Esophagus squamous epithelium (tissue), 4 donors: ENCODE results near the gene ATL3.

Source experiments
- CTCF ChIP-seq, 6 experiments: fragments of 450-650 bp in 4 of 6; fragments of 200-600 bp in 2 of 6; sonication (generic) in 2 of 6; IDR thresholded peaks; one replicate each; pipeline ENCODE4 v1.5.1; 2016 to 2019; ENCODE audit warnings: antibody characterized with exemption in 6 of 6, mild to moderate bottlenecking in 4 of 6, moderate library complexity in 4 of 6
- POLR2A ChIP-seq, 4 donors: fragments of 450-650 bp; IDR thresholded peaks; one replicate each; pipeline ENCODE4 v1.6.1; 2017; ENCODE audit warnings: antibody characterized with exemption in 4 of 4, mild to moderate bottlenecking in 4 of 4, moderate library complexity in 3 of 4

- TF ChIP-seq CTCF (IDR thresholded peaks at IDR 0.05) (no peak), POLR2A (IDR thresholded peaks at IDR 0.05) (no peak)
Observed at GRCh38 chr11:63612181-63612580, 59.0 kb downstream of the ATL3 start.
